ENCODE measurements around the gene ERGIC3.
"Not testable (repeated sequence)": the region's sequence is repeated elsewhere in the genome, so short reads cannot be mapped to it uniquely, and the experiment has no call there.

Gene ERGIC3

DNA sequence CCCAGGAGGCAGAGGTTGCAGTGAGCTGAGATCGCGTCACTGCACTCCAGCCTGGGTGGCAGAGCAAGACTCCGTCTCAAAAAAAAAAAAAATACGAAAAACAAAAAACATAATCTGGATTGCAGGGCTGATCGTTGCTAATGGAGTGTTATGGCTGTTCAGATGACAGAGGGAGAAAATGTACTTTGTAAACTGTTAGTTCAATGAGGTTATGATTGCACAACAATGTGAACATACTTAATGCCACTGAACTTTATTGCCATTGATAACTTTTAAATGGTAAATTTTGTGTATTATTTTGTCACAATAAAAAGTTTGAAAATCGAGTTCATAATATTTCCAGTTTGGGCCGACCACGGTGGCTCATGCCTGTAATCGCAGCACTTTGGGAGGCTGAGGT is 22.9 kb upstream of the ERGIC3 start:
- DNase-seq, result no peak

DNA sequence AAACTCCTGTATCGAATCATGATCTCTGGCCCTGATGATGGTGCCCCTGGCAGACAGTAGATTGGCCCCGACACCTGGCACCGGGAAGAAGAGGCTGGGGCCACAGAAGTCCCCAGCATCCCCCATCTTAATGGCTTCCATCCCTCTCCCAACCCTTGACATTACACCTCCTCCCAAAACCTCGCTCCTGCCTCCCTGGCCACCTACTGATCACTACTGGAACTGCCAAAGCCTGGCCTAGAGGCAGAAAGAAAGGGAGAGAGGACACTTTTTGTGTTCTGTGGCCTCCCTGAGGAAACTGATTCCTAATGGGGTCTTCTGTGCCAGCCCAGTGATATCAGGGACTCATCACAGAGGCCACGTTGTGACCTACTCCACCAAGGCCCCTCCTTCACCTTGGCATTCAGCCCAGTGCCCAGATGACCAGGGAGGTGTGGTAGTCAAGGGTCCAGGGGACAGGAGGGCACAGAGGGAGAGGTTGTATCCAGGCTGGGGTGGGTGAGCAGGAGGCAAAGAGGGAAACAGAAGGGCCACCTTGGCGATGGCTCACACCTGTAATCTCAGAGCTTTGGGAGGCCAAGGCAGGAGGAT is 18.5 kb upstream of the ERGIC3 start:
- no peak for DNase-seq

DNA sequence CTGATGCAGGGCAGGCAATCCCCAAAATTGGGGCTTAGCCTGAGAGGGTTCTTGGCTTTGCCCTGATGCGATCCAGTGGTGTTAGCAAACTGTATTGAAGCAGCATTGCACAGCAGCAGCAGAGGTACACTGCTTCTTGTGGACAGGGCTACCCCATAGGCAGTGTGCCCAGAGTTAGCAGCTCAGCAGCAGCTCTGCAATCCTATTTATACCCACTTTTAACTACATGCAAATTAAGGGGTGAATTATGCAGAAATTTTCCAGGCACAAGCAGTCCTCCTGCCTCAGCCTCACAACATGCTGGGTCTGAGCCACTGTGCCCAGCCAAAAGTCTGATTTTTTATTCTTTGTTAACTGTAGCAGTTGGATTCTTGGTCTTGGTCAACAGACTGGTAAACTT is 16.2 kb upstream of the ERGIC3 start:
- no peak for DNase-seq

DNA sequence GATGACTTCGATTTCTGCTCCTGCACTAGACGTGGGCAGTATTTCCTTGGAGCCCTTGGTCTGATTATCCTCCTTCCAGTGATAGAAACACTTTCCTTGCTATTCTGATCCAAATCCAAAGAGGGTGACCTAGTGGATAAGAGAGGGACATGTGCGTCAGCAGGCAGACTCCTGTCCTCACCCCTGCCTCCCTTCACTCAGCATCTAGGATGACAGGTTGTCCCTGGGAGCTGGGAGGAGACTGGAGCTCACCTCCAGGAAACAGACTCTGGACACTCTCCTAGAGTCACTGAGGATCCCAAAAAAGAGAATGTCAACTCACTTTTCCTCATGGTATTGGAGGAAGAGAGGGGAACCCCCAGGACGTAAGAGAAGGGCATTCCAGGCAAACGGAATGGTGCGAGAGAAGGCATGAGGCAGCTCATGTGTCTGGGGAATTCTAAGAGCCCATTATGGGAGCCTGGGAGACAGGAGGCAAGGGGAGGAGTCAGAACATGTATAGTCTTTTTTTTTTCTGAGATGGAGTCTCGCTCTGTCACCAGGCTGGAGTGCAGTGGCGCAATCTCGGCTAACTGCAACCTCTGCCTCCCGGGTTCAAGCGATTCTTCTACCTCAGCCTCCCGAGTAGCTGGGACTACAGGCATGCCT is 14.6 kb upstream of the ERGIC3 start:
- no peak for DNase-seq

DNA sequence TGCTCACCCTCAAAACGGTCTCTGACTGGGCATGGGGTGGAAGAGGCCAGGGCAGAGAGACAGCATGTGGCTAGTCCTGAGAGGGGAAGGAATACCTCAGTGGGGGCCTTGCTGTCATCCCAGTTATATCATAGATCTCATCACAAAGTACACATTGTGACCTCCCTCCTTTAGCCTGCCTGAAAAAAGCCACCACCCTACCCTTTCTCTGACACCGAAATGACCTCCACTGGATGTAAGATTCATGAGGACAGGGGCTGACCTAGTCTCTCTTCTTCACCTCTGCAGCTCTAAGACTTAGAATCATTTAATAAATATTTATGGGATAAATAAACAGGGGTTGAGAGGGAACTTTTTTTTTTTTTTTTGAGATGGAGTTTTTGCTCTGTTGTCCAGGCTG is 12.3 kb upstream of the ERGIC3 start, which contains the start of gene C20orf173:
Gene C20orf173, minus strand, starts transcription at position 101 of the 400 bp plus-strand sequence. CDS start 279 bp downstream, outside the sequence.
- DNase-seq, result no peak

DNA sequence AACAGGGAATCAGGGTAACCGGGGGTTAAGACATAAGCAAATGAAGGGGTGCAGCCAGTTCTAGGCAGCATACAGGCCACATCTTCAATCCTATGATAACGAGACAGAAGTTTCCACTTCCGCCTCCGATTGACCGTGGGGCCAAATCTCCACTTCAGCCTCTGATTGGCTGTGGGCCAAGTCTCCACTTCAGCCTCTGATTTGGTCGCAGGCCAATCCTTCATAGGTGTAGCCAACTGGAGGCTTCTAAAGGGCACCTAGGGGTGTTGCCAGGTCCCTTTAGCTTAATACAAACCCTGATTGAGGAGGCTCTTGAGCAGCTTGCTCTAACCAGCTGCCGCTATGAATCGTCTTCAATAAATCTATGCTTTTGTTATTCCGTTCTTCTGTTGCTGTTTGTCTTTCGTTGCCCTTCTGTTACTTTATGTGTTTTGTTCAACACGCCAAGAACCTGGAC is 2.1 kb upstream of the ERGIC3 start:
- peak; percentile 92 for DNase-seq

DNA sequence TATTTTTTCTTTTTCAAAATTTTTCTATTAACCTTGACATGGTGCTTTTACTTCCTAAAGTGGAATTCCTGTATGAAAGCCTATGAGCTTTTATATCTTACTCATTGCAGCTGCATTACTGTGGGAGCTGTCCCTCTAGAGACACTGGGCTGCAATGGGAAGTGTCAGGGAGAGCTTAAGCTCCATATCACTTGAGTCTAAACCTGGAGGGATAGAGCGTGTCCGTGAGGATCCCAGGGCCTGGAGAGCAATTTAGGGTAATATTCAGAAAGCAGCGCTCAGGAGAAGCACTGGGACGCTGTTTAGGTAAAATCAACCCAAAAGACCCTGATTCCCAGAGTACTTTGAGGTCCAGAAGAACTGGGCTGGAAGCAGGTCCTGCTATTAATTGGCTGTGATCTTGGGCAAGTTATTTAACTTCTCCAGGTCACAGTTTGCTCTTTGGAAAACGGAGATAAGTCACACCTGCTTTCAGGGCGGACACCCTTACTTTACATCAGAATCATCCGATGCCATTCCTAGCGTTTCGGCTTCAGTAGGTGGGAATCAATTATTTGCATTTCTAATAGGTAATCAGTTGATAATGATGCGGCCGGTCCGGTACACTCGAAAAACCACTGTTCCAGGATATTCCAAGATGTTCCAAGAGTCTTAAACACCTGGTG is 628 bp upstream of the ERGIC3 start:
- DNase-seq, result no peak

DNA sequence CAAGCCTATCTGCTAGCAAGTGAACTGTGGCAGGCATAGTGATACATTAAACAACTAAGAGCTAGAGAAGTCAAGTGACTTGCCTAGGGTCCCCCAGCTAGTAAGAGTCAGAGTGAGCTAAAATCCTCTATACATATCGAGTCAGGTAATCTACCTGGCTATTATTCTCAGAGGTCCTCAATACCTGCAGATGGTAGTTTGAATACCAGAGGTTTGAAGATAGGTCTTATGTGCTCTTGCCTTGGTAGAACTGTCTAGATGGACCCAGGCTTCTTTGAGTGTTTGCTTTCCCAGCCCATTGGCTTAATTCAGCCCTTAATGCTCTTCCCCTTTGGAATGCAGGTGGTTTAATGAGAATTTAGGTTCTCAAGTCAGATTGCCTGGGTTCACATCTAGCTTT is 1.1 kb downstream of the ERGIC3 start:
- DNase-seq, result no peak

DNA sequence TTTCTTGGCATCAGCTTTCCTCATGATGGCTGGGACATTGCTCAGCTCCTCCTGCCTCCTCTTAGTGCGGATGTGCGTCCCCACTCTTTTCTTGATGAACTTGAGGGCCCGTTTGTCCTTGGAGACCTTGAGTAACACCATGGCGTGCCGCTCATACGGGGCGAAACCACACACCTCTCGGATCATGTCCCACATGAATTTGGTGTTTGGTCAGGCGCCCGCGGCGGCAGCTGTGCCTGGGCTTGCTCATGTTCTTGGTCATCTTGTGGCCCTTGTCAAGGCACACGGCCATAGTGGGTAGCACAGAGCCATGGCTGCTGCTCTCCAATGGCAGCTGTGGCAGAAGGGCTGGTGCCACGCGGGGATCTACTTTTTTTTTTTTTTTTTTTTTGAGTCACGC is 2.6 kb downstream of the ERGIC3 start:
- no peak for DNase-seq

DNA sequence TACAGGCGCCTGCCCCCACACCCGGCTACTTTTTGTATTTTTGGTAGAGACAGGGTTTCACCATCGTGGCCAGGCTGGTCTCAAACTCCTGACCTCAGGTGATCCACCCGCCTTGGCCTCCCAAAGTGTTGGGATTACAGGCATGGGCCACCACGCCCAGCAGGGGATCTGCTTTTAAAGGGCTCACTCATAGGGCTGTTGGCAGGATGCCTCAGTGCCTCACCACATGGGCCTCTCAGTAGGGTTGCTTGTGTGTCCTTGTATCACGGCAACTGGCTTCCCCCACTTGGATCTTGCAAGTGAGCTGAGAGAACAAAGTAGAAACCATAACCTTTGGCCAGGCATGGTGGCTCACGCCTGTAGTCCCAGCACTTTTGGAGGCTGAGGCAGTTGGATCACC is 3.1 kb downstream of the ERGIC3 start:
- not testable (repeated sequence) for DNase-seq

DNA sequence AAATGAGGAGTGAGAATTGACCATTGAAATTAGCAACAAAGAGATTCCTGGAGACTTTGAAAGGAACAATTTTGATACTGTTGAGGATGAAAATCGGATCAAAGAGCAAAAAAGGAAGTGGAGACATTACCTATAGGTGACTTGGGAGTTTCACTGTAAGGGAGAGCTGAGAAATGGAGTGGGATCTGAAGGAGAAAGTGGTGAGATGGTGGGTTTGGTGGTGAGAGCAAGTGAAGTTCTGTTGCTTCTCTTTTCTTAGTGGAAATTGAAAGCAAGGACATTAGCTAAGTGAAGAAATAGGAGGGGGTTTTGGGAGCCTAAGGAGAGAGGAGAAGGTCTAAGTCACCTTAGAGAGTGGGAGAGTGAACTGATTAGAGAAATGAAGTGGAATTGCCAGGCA is 4.2 kb downstream of the ERGIC3 start:
- DNase-seq, result no peak

DNA sequence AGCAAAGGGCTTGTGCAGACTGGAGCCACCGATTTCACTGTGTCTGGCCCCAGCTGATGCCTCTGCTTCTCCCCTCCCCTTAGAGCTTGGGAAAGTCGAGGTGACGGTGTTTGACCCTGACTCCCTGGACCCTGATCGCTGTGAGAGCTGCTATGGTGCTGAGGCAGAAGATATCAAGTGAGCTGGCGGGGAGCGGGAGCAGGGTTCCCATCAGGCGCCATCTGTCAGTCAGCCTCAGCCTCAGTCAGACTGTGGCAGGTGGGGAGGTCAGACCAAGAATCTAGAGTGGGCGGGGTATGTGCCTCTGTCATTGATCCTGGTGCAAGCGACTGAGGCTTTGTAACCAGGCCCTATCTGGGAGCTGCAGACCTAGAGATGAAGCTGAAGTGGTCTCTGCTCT is 5.5 kb downstream of the ERGIC3 start:
- no peak for DNase-seq

DNA sequence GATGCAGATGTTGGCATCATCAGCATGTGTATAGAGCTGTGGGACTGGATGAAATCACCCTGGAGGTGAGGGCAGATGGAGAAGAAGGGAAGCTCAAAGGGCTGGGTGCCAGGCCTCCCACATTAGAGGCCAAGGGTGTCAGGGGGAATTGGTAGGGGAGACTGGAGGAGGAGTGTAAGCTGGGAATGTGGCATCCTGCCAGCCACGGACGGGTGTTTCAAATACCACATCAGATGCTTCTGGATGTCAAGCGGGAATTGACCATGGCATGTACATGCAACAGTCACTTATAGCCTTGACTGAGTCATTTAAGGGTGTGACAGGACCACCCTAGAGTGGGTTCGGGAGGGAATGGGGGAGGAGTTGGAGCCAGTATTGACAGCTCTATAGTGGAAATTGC is 9.6 kb downstream of the ERGIC3 start:
- DNase-seq, result no peak

DNA sequence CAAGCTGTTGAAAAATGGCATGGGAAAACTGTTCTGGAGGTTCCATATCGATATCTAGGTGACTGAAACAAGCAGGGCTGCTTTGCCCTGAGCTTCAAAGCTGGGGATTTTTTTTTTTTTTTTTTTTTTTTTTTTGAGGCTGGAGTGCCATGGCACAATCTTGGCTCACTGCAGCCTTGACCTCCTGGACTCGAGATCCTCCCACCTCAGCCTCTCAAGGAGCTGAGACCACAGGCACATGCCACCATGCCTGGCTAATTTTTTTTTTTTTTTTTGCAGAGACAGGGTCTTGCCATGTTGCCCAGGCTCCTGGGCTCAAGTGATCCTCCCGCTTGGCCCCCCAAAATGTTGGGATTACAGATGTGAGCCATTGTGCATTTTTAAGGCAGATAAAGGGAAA is 11.0 kb downstream of the ERGIC3 start:
- no peak for DNase-seq

DNA sequence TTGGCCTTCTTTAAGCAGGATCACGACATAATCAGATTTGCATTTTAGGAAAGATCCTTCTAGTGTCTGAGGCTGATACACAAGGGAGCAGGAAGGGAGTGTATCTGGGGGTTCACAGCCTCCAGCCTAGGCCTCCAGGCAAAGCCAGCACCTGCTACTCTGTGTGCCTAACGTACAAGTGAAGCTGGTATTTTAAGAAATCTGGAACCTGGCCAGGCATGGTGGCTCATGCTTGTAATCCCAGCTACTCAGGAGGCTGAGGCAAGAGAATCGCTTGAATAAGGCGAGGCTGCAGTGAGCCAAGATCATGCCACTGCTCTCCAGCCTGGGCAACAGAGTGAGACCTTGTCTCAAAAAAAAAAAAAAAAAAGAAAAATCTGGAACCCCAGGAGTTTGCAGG is 13.6 kb downstream of the ERGIC3 start:
- DNase-seq, result not testable (repeated sequence)

DNA sequence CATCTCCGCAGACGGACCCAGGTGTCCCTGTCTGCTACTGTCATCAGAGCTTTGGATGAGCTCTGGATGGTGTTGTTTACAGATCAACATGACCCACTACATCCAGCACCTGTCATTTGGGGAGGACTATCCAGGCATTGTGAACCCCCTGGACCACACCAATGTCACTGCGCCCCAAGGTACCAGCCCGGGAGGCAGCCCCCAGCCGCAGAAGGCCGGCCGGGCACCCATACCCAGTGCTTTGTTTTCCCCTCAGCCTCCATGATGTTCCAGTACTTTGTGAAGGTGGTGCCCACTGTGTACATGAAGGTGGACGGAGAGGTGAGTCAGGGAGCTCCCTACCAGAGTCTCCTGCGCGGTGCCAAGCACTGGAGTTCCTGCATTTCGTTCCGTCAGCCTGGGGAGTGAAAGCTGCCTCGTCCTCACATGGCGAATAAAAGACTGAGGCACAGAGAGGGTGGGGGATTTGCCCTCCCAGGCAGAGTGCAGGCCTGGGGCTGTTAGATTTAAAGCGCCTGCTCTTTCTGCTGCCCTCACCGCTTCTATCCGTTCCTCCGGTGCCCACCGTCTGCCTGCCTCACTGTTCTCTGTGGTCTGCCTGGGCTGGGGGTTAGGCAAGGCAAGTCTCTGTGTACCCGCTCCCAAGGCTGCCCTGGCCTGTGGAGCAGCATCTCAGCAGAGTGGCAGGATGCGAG is 14.2 kb downstream of the ERGIC3 start:
- no peak for DNase-seq

DNA sequence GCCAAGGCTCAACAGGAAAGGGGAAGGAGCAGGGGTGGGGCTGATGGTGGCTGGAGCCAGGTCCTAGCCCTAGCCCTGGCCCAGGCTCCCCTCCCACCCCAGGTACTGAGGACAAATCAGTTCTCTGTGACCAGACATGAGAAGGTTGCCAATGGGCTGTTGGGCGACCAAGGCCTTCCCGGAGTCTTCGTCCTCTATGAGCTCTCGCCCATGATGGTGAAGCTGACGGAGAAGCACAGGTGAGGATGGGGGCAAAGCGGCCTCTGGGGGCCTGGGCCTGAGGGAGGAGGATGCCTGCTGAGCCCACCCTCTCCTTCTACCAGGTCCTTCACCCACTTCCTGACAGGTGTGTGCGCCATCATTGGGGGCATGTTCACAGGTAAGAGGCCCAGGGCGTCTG is 15.0 kb downstream of the ERGIC3 start:
- no peak for DNase-seq

DNA sequence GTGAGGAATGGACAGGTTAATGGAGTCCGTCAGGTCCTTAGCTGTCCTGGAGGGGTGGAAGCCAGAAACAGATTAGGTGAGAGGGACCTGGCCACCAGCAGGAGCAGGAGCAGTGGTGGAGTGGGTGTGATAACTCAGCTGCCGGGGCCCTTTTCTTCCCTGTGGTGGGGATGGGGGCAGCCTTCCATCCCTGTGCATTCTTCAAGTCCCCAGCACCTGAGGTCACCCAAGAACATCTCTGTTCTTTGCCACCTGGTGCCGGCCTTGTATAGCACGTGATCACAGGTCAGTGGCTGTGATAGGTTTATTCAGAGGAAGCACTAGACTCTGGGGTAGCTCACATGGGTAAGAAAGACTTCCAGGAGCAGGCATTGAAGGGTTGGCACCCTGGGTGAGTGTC is 16.6 kb downstream of the ERGIC3 start:
- DNase-seq, result no peak

DNA sequence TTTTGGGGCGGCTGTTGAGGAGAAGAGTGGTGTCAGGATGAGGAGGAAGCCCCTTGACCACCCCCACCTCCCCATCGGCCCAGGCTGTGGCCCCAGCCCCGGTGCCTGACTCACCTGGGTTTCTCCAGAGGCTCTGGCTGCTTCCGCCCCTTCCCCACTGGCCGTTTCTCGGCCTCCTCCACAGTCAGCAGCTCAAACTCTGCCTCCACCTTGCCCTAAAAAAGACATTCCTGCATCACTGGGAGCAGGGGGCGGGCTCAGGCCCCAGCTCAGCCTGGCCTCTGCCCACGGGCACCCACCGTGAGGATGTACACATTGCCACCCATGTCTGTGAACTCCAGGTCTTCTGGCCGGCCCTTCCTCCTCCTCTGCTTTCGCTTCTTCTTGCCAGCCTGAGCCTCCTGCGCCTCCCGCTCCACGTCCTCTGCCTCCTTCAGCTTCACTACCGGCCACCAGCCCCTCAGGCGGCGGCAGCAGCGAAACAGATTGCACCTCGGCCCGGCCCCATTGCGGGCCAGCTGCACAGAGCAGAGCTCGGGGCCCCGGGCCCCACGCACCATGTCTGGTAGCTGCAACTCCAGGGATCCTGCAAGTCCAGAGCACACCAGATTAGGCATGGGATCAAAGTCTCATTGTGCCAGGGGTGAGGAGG is 17.3 kb downstream of the ERGIC3 start:
- no peak for DNase-seq

DNA sequence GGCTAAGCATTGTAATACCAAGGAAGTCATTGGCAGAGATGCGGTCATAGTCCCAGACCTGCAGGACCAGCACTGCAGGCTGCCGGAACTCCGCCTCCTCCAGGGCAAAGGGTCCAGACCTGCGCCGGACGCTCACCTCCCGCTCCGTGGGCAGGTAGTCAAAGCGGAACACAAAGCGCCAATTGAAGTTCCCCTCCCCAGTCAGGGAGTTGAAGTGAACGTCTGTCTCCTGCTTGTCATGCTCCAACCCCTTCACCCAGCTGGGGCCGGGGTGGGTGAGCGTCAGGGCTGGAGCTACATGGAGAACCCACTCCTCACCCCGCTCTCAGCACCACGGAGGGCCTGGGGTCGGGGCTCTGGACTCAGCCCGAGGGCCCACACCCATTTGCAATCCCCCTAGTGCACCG is 18.2 kb downstream of the ERGIC3 start:
- DNase-seq, result no peak

DNA sequence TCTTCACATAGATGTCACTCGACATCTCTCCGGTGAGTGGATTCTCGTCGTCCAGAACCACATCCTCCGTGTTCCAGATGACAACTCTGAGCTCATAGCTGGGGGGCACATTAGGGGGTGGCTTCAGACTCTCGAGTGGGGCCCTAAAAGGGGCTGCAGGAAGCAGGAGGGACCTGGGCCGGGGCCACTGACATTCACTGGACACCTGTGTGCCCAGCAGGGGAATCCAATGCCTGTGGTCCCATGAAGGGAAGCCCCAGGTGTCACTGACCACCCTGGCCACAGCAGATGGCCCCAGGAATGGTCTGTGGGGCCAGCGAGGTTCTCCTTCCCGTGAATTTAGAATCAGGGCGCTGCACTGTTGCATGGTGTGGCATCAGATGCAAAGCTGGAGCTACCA is 18.7 kb downstream of the ERGIC3 start:
- DNase-seq, result no peak

DNA sequence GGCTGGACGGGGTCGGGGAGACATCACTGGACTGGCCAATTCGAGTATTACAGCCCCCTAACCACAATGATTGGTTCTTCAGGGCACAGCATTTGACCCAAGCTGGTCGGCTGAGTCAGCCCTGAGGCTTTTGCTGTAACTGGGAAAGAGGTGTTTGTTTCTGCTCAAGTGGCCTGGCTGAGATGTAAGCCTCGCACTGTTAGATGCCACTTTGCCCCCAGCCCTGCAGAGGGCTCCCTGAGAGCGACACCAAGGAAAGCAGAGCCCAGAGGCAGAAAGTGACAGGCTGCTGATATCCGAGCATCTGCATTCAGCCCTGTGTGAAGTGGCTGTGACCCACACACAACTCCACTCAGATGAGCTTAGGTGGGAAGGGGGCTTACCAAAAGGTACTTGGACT is 19.4 kb downstream of the ERGIC3 start:
- no peak for DNase-seq

DNA sequence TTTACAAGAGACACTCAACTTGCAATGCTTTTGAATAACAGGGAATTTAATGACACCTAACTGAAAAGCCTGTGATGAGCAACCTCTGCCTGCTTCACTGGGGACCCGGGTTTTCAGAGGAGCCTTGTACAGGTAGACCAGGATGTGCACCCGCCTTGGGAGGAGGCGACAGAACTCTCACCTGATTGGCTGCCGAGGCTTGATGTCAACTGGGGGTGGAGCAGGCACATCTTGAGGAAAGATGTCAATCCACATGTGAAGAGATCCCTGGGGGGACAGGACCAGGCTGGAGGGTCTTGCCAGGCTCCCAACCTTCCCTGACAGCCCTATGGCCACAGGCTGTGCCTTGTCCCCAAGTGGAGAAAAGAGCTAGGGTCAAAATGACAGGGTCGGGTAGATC is 19.8 kb downstream of the ERGIC3 start:
- no peak for DNase-seq

Measured in SHP77 treated with DMSO at 0.1 percent for 48 hours (cell line).